Right renal pelvis (tissue), 4 donors: Measurements from ENCODE around the gene POLRMT. TPM values are rescaled to one million over a fixed set of nuclear protein-coding genes. Genes with fewer than 3 reads are reported as not detected.

ENCODE experiments used
- DNase-seq, 4 donors: peaks; one replicate each; pipeline ENCODE4 v3.0.0-alpha.2; 2013; ENCODE audit warnings: low read depth in 4 of 4, low spot score in 3 of 4, missing footprints in 1 of 4
- polyA plus RNA-seq, 4 donors: library from polyadenylated mRNA; unstranded; fragments of 120-200 nt; gene quantifications; one replicate each; pipeline ENCODE4 v1.2.1, GENCODE V29; 2013; ENCODE audit not compliant: insufficient read length in 4 of 4

Gene POLRMT
- polyA plus RNA-seq, 4 donors, result 52.8 to 71.6 (median 57.0) TPM

- no peak for DNase-seq
Observed at GRCh38 chr19:663682-664117, 30.4 kb upstream of the POLRMT start.

GRCh38 chr19:662962-663681 lies 29.8 kb upstream of the POLRMT start, which contains the start of gene RNF126:
Gene RNF126, minus strand, starts transcription at chr19:663214. Its CDS starts 93 bp downstream, at chr19:663121.
- DNase-seq, result peak; percentile 76 to 79 (median 78)

- no peak for DNase-seq
Observed at GRCh38 chr19:662207-662961, 29.0 kb upstream of the POLRMT start.

- no peak for DNase-seq
Observed at GRCh38 chr19:661427-662196, 28.3 kb upstream of the POLRMT start.

GRCh38 chr19:660793-661426 lies 27.6 kb upstream of the POLRMT start:
- DNase-seq, result no peak

- DNase-seq, result no peak
Observed at GRCh38 chr19:658916-659839, 25.8 kb upstream of the POLRMT start.

DNA sequence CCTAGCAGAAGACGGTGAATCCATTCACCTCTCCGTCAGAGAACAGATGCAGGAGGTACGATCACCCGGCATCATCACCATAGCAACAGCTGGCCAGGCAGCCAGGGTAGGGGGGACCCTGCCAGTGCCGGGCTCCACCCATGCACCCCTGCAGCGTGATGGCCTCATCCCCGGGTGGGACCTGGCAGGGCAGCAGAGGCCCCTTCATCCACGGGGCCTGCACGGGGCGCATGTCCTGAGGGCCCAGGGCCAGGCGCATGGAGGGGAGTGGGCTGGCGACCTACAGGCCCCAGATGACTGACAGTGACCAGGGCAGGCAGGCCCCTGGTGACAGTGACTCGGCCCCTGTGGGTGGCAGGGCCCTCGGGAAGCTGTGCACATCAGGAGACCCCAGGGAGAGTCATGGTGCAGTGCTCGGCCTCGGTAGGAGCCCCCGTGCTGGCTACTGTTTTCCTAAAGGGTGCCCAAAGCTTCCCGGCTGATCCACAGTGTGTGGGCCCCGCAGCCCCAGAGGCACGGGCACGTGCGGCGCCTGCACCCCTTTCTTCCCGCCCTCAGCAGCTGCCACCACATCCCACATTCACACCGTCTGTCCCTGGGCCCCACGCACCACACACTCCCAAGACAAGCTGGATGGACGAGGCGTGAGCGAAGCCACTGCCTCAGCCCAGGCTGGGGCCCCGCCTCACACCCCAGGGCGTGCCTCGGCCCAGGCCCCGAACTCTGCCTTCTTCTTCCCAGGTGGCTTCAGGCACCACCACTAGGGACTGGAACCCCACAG lies 24.9 kb upstream of the POLRMT start:
- no peak for DNase-seq

GRCh38 chr19:657611-658010 lies 24.3 kb upstream of the POLRMT start:
- DNase-seq, result no peak

DNA sequence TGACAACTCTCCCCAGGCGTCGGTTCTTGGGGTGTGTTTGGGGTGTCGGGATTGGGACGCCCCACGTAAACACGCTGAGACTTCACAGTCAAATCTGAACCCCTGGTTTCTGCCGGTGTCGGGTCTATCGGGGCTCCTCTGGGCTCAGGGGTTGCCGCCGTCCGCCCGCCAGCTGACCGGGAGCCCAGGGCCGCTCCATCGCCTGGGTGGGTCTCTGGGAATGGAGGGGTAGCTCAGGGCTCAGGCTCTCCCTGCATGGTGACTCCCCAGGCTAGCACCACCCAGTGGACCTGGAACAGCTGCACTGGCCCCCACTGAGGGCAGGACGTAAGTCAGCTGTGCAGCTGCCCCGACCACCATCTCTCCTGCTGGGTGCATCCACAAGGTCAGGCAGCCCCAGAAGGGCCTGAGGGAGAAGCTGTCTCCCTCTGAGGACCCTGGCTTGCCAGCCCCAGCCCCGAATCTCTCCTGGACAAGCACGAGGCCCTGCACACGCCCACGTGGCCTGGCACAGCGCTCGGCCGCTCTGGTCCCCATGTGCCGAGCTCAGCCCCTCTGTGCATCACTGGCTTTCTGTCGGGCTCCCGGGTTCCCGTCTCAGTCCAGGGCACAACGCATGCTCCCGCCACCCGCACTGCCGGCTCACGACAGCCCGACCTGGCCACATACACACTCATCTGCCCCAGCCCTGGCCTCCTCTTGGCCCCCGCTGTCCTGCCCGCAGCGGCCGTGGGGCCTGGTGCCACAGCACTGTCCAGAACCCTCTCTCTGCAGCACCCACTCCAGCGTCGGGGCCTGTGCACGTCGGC lies 23.6 kb upstream of the POLRMT start:
- DNase-seq, result no peak

DNA sequence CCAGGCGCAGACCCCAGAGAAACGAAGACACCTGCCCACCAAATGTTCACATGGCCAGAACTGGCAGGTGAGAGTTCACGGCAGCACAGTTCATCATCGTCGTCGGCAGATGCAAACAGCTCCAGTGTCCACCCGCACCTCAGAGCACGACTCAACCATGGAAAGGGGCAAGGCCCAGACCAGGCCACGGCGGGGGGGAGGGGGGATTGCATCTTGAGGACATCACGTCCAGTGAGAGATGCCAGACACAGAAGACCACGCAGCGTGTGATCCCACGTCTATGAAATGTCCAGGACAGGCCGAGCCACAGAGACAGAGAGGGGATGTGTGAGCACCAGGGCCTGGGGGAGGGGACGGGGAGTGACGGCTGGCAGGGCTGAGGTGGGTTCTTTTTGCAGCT lies 22.4 kb upstream of the POLRMT start:
- DNase-seq, result no peak

GRCh38 chr19:653425-653824 lies 20.1 kb upstream of the POLRMT start:
- no peak for DNase-seq

DNA sequence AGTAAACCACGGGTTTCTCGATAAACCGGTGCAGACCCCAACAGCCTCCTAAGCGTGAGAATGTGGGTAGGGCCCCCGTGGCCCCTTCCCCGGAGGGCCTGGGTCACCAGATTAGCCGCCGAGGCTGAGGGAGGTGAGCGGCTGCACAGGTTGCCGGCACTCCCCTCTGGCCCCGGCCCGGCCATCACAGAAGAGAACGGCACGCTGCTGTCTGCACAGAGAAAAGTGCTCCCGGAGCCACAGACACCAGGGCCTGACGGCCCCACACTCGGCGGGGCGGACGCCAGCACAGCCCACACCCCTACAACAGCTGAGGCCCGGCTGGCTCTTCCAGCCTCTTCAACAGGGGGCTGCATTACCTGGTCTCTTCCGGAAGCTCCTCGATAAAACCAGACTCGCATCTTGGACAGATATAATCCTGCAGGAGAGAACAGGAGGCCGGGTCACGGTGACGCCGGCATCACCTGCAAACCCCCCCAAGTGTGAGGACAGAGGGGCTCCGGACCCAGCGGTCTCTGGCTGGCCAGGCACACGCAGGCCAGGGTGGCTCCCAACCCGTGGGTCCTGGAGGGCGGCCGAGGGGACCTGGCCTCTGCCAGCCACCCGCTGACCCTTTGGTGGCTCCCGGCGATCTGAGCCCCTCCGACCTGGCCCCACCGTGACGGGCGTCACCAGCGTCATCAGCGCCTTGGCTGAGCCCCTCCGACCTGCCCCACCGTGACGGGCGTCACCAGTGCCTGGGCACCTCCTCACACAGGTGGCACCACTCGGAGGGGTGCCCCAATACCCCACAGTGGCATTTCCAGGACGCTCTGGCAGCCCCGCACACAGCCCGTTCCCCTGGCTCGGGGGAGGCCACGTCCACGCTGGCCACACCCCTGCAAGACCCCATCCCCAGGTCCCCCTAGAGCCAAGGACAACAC lies 19.4 kb upstream of the POLRMT start:
- no peak for DNase-seq

DNA sequence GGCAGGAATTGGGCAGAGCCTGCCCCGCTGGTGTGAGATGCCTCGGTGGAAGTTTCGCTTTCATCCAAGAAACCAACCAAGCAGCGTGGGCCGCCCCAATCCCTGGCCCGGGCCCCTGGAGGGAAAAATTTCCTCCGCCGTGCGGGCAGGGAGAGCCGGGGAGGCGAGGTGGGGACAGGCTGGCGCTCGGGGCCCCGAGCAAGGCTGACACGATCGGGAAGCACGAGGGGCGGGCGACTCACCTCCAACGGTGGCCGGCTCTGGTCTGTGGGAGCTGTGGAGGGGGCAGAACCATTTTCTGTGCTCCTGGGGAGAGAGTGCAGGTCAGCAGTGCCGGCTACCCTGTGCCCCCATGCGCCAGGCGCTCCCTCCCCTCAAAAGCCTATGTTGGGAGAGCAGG lies 18.7 kb upstream of the POLRMT start:
- no peak for DNase-seq

- DNase-seq, result no peak
Observed at GRCh38 chr19:651114-651818, 17.9 kb upstream of the POLRMT start.

DNA sequence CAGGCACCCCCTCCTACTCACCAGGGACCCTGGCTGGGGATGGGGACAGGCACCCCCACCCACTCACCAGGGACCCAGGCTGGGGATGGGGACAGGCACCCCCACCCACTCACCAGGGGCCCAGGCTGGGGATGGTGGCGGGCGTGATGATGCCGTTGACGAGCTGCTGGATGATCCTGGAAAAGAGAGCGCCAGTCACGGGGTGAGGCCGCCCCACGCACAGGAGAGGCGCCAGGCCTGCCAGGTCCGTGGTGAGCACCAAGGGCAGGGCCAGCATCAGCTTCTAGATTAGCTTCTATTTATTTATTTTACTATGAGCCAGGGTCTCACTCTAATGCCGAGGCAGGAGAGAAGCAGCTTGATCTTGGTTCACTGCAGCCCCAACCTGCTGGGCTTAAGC lies 16.8 kb upstream of the POLRMT start:
- no peak for DNase-seq
